HEK293 (cell line): ENCODE measurements around the gene D2HGDH.

Experiments
- ZNF121 ChIP-seq: fragments of 450-650 bp; formaldehyde crosslinking; IDR thresholded peaks from 2 replicates; pipeline ENCODE4 v1.5.1; 2016; ENCODE audit warnings: missing biosample characterization, missing genetic modification characterization
- ZNF184 ChIP-seq: fragments of 450-650 bp; IDR thresholded peaks from 2 replicates; pipeline ENCODE4 v1.5.1; 2018; ENCODE audit warnings: missing biosample characterization, mild to moderate bottlenecking, missing genetic modification characterization
- ZNF677 ChIP-seq: fragments of 450-650 bp; IDR thresholded peaks from 2 replicates; pipeline ENCODE4 v1.5.0; 2018; ENCODE audit warnings: missing biosample characterization, mild to moderate bottlenecking, missing genetic modification characterization, moderate library complexity
- ZNF692 ChIP-seq: fragments of 450-650 bp; formaldehyde crosslinking; IDR thresholded peaks from 2 replicates; pipeline ENCODE4 v1.5.1; 2016; ENCODE audit warnings: missing biosample characterization, missing genetic modification characterization
- TF ChIP-seq, protein P1 (sequence below): fragments of 450-650 bp; formaldehyde crosslinking; IDR thresholded peaks from 2 replicates; pipeline ENCODE4 v1.5.1; 2016; ENCODE audit warnings: missing biosample characterization, missing genetic modification characterization

DNA sequence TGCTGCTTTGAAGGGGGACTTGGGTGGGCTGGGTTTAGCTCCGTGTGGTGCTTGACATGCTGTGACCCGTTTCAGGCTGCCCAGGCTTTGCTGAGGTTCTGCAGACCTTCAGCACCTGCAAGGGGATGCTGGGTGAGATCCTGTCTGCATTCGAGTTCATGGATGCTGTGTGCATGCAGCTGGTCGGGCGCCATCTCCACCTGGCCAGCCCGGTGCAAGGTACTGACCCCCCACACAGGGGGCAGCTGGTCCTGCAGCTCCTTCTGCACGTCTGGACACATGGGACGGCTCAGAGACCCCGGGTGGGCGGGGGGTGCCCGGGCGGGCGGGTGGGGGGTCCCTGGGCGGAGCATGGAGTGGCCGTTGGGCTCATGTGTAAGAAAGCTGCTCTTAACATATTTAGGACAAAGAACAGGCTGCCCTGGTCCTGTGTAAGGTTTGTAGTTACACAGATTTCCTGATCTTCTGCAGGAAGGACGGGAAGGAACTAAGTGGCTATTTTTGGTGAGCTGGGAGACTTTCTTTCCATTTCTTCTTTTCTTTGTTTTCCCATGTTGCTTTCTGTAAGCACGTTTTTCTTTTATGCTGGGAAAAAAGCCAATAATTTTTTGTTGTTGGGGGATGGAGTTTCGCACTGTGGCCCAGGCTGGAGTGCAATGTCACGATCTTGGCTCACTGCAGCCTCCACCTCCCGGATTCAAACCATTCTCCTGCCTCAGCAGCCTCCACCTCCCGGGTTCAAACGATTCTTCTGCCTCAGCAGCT, 15.8 kb downstream of the D2HGDH start:
- no peak for TF ChIP-seq ZNF677
- TF ChIP-seq, protein P1, sequence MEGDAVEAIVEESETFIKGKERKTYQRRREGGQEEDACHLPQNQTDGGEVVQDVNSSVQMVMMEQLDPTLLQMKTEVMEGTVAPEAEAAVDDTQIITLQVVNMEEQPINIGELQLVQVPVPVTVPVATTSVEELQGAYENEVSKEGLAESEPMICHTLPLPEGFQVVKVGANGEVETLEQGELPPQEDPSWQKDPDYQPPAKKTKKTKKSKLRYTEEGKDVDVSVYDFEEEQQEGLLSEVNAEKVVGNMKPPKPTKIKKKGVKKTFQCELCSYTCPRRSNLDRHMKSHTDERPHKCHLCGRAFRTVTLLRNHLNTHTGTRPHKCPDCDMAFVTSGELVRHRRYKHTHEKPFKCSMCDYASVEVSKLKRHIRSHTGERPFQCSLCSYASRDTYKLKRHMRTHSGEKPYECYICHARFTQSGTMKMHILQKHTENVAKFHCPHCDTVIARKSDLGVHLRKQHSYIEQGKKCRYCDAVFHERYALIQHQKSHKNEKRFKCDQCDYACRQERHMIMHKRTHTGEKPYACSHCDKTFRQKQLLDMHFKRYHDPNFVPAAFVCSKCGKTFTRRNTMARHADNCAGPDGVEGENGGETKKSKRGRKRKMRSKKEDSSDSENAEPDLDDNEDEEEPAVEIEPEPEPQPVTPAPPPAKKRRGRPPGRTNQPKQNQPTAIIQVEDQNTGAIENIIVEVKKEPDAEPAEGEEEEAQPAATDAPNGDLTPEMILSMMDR: no peak
- TF ChIP-seq ZNF184 (tag by site-specific recombination): no peak
- no peak for TF ChIP-seq ZNF121
- no peak for TF ChIP-seq ZNF692 (tag by site-specific recombination)
